Endodermal cell (in vitro differentiated cells): ENCODE data around the gene ABAT. TPM values are rescaled to one million over a fixed set of nuclear protein-coding genes. Genes with fewer than 3 reads are reported as not detected.

ENCODE experiments used
- DNase-seq: peaks from one replicate; pipeline ENCODE4 v3.0.0-alpha.2; 2017
- H3K27ac ChIP-seq: 2 replicates; pipeline ENCODE4 v1.5.1; 2013; ENCODE audit warnings: mild to moderate bottlenecking, low read depth, low read length, moderate library complexity
- H3K27me3 ChIP-seq: 2 replicates; pipeline ENCODE4 v1.6.1; 2013; ENCODE audit warnings: mild to moderate bottlenecking, low read length, moderate library complexity; ENCODE audit not compliant: insufficient read depth, control insufficient read depth, poor library complexity, severe bottlenecking
- H3K36me3 ChIP-seq: 2 replicates; pipeline ENCODE4 v1.7.0; 2013; ENCODE audit warnings: mild to moderate bottlenecking, low read length, moderate library complexity; ENCODE audit not compliant: control insufficient read depth, insufficient read depth
- H3K4me1 ChIP-seq: one replicate; pipeline ENCODE4 v1.7.0; 2013; ENCODE audit warnings: low read length; ENCODE audit not compliant: control insufficient read depth, insufficient read depth
- H3K4me3 ChIP-seq: 2 replicates; pipeline ENCODE4 v1.5.1; 2013; ENCODE audit warnings: mild to moderate bottlenecking, low read length, moderate library complexity
- H3K9ac ChIP-seq: 2 replicates; pipeline ENCODE4 v1.6.1; 2013; ENCODE audit warnings: mild to moderate bottlenecking, low read length, moderate library complexity; ENCODE audit not compliant: poor library complexity, severe bottlenecking; ENCODE audit errors: extremely low read depth
- H3K9me3 ChIP-seq: 2 replicates; pipeline ENCODE4 v1.6.1; 2013; ENCODE audit warnings: mild to moderate bottlenecking, low read length, moderate library complexity; ENCODE audit not compliant: control insufficient read depth
- H3K27ac Mint-ChIP-seq: 2 replicates; pipeline ENCODE4 v1.8.0; 2020; ENCODE audit warnings: mixed read lengths
- H3K27me3 Mint-ChIP-seq: 2 replicates; pipeline ENCODE4 v1.8.0; 2021; ENCODE audit warnings: mild to moderate bottlenecking, mixed read lengths; ENCODE audit not compliant: insufficient read depth
- H3K36me3 Mint-ChIP-seq: 2 replicates; pipeline ENCODE4 v1.8.0; 2020; ENCODE audit warnings: low read depth, mixed read lengths
- H3K4me1 Mint-ChIP-seq: 2 replicates; pipeline ENCODE4 v1.8.0; 2020; ENCODE audit warnings: mixed read lengths
- H3K4me3 Mint-ChIP-seq: 2 replicates; pipeline ENCODE4 v1.8.0; 2020; ENCODE audit warnings: mild to moderate bottlenecking, moderate library complexity, mixed read lengths
- H3K9me3 Mint-ChIP-seq: 2 replicates; pipeline ENCODE4 v1.8.0; 2020; ENCODE audit warnings: mild to moderate bottlenecking, mixed read lengths
- WGBS, 2 experiments: methylation state at CpG; one replicate each; pipeline versions ENCODE4 v1.1.5 to v1.1.7; 2013; ENCODE audit warnings: missing lambda C conversion rate in 2 of 2, mixed read lengths in 1 of 2; ENCODE audit not compliant: insufficient coverage in 1 of 2, insufficient read length in 1 of 2; 5-methylcytosine and 5-hydroxymethylcytosine counted together
- total RNA-seq, 2 donors: library from RNA; stranded (reverse); fragmentation: NEBNext Ultra II Directional in 1 of 2; extraction: Animal tissue kit (Norgen Biotek cat#: 25700) in 1 of 2; gene quantifications; 2 replicates in 1 of 2; 3 replicates in 1 of 2; pipeline ENCODE4 v1.2.1, GENCODE V29; 2021
- TF ChIP-seq, protein P1 (sequence below): fragments of 200-600 bp; sonication (generic); conservative IDR thresholded peaks from 2 replicates; pipeline ENCODE4 v1.5.0; 2021; ENCODE audit warnings: antibody characterized with exemption, mild to moderate bottlenecking

Gene ABAT
- total RNA-seq, 2 donors from 2014 or later: 9.7 to 13.6 TPM

DNA sequence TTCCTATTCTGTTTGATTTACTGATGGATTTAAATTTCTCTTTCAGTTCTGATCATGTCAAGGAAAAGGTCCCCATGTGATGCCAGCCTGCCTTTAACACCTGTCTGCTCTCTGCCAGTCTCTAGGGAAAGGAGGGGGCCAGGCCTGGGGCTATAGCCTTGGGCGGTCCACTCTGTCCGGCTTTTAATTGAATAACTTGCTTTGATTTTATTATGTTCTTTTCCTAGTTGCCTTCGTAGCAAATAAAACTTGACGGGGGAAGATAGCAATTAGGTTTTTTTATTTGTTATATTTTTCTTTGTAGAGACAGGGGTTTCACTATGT is 47.6 kb downstream of the ABAT start:
- 92 to 94% methylated on average over 3 to 4 of the region's 4 CpGs for WGBS, 2 experiments
- no peak overlapping the region for H3K4me3 ChIP-seq
- H3K36me3 ChIP-seq: no peaks in the 10 kb centered on the region
- no peaks in the 10 kb centered on the region for H3K27me3 ChIP-seq
- DNase-seq: no peak
- Mint-ChIP-seq H3K27ac (no peak overlapping the region), H3K9me3 (no peaks in the 10 kb centered on the region), H3K36me3 (peaks cover 3% of the 10 kb centered on the region), H3K4me3 (no peak overlapping the region), H3K27me3 (no peaks in the 10 kb centered on the region), H3K4me1 (peaks cover 7% of the 10 kb centered on the region)
- no peak overlapping the region for H3K9ac ChIP-seq
- H3K9me3 ChIP-seq: no peaks in the 10 kb centered on the region
- peak overlapping the region; percentile 100 for H3K27ac ChIP-seq
- H3K4me1 ChIP-seq: no peaks in the 10 kb centered on the region
- TF ChIP-seq, protein P1, sequence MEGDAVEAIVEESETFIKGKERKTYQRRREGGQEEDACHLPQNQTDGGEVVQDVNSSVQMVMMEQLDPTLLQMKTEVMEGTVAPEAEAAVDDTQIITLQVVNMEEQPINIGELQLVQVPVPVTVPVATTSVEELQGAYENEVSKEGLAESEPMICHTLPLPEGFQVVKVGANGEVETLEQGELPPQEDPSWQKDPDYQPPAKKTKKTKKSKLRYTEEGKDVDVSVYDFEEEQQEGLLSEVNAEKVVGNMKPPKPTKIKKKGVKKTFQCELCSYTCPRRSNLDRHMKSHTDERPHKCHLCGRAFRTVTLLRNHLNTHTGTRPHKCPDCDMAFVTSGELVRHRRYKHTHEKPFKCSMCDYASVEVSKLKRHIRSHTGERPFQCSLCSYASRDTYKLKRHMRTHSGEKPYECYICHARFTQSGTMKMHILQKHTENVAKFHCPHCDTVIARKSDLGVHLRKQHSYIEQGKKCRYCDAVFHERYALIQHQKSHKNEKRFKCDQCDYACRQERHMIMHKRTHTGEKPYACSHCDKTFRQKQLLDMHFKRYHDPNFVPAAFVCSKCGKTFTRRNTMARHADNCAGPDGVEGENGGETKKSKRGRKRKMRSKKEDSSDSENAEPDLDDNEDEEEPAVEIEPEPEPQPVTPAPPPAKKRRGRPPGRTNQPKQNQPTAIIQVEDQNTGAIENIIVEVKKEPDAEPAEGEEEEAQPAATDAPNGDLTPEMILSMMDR: no peak

DNA sequence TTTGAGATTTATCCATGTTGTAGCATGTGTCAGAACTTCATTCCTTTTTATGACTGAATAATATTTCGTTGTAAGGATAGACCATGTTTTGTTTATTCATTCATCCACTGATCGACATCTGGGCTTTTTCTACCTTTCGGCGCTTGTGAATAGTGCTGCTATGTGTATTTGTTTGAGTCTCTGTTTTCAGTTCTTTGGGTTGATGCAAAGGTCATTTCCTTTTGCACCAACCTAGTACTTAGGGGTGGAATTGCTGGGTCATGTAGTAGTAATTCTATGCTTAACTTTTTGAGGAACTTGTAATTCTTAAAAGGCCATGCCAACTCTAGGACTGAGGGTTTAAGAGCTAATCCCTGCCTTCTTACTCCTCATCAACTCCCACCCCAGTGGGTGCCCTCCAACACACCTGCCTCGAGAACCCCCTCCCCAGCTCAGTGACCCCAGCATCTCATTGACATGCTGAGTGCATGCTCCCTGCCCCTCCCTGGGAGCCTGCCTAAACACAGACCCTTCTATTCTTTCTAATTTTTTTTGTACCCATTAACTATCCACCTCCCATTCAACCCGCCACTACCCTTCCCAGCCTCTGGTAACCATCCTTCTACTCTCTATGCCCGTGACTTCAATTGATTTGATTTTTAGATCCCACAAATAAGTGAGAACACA is 51.2 kb downstream of the ABAT start:
- 86 to 94% methylated on average over 3 to 6 of the region's 7 CpGs for WGBS, 2 experiments
- Histone ChIP-seq H3K27ac (no peak overlapping the region), H3K9ac (no peak overlapping the region), H3K4me3 (no peak overlapping the region), H3K27me3 (no peaks in the 10 kb centered on the region), H3K4me1 (no peaks in the 10 kb centered on the region), H3K36me3 (no peaks in the 10 kb centered on the region), H3K9me3 (no peaks in the 10 kb centered on the region)
- Mint-ChIP-seq H3K27me3 (no peaks in the 10 kb centered on the region), H3K27ac (no peak overlapping the region), H3K36me3 (no peaks in the 10 kb centered on the region), H3K4me1 (peaks cover 9% of the 10 kb centered on the region), H3K4me3 (no peak overlapping the region), H3K9me3 (no peaks in the 10 kb centered on the region)
- TF ChIP-seq, protein P1: no peak
- no peak for DNase-seq

DNA sequence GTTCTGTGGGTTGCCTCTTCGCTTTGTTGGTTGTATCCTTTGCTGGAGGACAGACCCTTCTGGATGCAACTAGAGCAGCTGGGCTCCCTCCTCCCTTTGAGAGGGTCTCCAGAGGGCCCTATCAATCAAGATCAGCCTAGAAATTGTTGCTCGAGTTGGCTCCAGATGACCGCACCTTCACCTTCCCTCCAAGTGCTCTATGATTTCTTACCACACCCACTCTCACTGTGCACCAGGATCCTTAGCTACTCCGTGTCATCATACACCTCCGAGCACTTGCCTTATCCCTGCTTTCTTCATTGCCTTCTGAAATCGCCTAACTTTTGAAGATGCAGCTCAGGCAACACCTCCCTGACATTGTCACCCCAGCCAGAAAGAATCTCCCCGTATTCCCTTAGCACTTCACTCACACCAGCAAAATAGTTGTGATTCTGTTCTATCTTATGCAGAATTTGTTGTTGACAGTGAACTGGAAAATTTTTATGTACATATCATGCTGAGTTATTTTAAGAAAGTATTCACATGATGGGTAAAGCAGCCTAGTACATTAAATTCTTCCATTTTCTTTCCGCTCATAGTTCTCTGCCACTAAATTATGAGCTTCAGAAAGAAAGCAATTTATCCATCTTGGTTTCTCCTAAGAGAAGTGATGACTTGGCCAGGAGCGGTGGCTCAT is 52.9 kb downstream of the ABAT start:
- Histone ChIP-seq H3K9ac (no peak overlapping the region), H3K9me3 (no peaks in the 10 kb centered on the region), H3K27me3 (no peaks in the 10 kb centered on the region), H3K36me3 (no peaks in the 10 kb centered on the region), H3K4me1 (no peaks in the 10 kb centered on the region), H3K4me3 (no peak overlapping the region), H3K27ac (peak overlapping the region; percentile 41)
- Mint-ChIP-seq H3K27ac (no peak overlapping the region), H3K36me3 (peaks cover 2% of the 10 kb centered on the region), H3K4me3 (no peak overlapping the region), H3K4me1 (peaks cover 2% of the 10 kb centered on the region), H3K27me3 (no peaks in the 10 kb centered on the region), H3K9me3 (peaks cover under 1% of the 10 kb centered on the region)
- TF ChIP-seq, protein P1: no peak
- DNase-seq: peak; percentile 17
- 92 to 95% methylated on average over 8 to 9 of the region's 9 CpGs for WGBS, 2 experiments
